ENCODE measurements around the gene CCDC69. TPM values are rescaled to one million over a fixed set of nuclear protein-coding genes. Genes with fewer than 3 reads are reported as not detected.

Gene CCDC69
- total RNA-seq, 1 donor from 2014 or later: 109 TPM

DNA sequence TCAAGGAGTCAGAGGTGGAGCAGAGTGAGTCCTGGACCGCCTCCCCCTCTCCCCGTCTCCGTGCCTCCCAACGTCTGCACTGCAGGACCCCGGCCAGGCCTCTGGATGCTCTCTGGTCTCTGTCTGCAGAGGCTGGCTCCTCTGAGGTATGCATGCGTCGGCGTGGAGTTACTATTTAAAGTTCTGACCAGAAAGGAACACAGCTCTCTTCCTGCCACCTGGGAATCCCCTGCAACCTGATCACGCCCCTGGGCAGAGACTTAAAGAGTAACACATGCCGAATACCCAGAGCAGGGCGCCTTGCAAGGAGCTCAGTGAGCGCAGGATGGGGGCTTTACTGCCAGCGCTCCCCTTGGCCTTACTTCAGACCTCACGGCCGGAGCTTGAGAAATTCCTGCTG, 82.4 kb downstream of the CCDC69 start:
- Mint-ChIP-seq H3K9me3 (no peaks in the 10 kb centered on the region), H3K4me1 (peaks cover 85% of the 10 kb centered on the region), H3K27ac (peak overlapping the region; percentile 93), H3K36me3 (ENCODE audit: low read depth) (peaks cover 87% of the 10 kb centered on the region), H3K4me3 (peak overlapping the region; percentile 85), H3K27me3 (no peaks in the 10 kb centered on the region)
- no peak for TF ChIP-seq CTCF (IDR thresholded peaks at IDR 0.05)
- peak; percentile 92 for ATAC-seq (ENCODE audit: low read depth)
- POLR2A ChIA-PET: interaction anchor here (0.8 to 4.7 kb wide), 18 partner anchors 7 to 732 kb away, joined by 3 to 92 read pairs (median 4); partner anchors contain the start of genes ANXA6, CCDC69, GM2A and TNIP1
- CTCF ChIA-PET: interaction anchor here (0.8 to 4.1 kb wide), 13 partner anchors 9 to 99 kb away, joined by 3 to 36 read pairs (median 5); partner anchors contain the start of gene ANXA6
- intact Hi-C loops (cut with micrococcal nuclease): loop anchor here (1.0 kb wide), 3 partner anchors 9 to 17 kb away; no protein-coding TSS in a partner anchor
- peak; percentile 38 for DNase-seq

DNA sequence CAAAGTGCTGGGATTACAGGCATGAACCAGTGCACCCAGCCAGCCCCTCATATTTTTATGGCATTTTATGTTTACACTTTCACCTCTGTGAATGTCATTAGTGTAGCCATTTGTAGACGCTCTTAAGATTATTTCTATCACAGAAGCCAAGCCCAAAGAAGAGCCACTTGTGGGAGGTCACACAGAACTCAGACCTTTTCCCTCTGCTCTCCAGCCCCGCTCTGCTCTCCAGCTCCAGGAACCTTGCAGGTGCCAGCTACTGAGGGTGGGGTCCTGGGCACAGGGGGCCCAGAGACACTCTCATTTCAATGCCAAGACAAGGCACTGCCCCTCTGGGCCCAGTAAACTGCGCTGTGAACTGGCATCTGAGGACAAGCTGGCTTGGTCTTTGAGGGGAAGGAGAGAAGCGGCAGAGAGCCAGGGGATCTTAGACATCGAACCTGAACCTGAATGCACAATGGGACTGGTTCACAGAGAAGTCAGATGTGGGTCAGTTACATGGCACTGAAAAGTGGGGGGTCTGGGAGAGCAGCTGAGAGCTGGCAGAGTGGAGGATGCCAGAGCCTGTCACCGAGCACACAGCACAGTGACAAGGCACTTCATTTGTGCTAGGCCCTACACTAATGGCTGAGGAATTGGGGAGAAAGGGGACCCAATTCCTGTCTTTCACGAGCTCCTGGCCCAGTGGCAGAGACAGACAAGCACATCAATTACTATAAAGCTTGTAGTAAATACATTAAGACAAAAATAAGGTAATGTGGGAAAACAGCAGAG, 83.0 kb downstream of the CCDC69 start:
- ATAC-seq (ENCODE audit: low read depth) (no peak), DNase-seq (no peak)
- H3K36me3 Mint-ChIP-seq (ENCODE audit: low read depth): peaks cover 88% of the 10 kb centered on the region
- TF ChIP-seq CTCF (IDR thresholded peaks at IDR 0.05): no peak
- CTCF ChIA-PET: interaction anchor here (0.8 to 4.1 kb wide), 11 partner anchors 9 to 99 kb away, joined by 3 to 36 read pairs (median 6); no protein-coding TSS in a partner anchor
- POLR2A ChIA-PET: interaction anchor here (0.9 to 4.7 kb wide), 14 partner anchors 8 to 731 kb away, joined by 3 to 92 read pairs (median 5); partner anchors contain the start of genes ANXA6, CCDC69, GM2A and TNIP1
- H3K9me3 Mint-ChIP-seq: no peaks in the 10 kb centered on the region
- H3K27me3 Mint-ChIP-seq: no peaks in the 10 kb centered on the region
- peak overlapping the region; percentile 93 for H3K27ac Mint-ChIP-seq
- H3K4me1 Mint-ChIP-seq: peaks cover 81% of the 10 kb centered on the region
- peak overlapping the region; percentile 85 for H3K4me3 Mint-ChIP-seq
- intact Hi-C loops (cut with micrococcal nuclease): loop anchor here (1.0 kb wide), 3 partner anchors 9 to 17 kb away; no protein-coding TSS in a partner anchor

DNA sequence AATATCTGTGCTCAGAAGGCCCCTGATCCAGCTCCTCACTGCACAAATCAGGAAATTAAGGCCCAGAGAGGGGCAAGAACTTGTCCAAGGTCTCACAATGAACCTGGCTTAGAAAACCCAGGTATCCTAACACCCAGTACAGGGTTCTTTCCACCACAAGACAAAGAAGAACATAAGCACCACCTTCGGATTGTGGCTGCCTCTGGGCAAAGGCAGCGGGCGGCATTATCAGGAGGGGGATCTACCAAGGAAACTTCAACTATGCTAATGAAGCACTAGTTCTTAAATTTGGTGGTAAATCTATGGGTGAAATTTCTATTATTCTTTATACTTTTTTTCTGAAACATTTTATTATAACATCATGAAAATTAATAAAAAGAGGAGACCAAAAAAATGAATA, 84.2 kb downstream of the CCDC69 start:
- no peak for TF ChIP-seq CTCF (IDR thresholded peaks at IDR 0.05)
- Mint-ChIP-seq H3K27me3 (no peaks in the 10 kb centered on the region), H3K4me1 (peaks cover 81% of the 10 kb centered on the region), H3K9me3 (no peaks in the 10 kb centered on the region), H3K4me3 (no peak overlapping the region), H3K36me3 (ENCODE audit: low read depth) (peaks cover 89% of the 10 kb centered on the region), H3K27ac (no peak overlapping the region)
- ATAC-seq (ENCODE audit: low read depth): no peak
- intact Hi-C loops (cut with micrococcal nuclease): no loop called here
- DNase-seq: no peak
- CTCF ChIA-PET: interaction anchor here (1.0 to 1.4 kb wide), 3 partner anchors 11 to 26 kb away, joined by 5 to 6 read pairs (median 6); no protein-coding TSS in a partner anchor
- POLR2A ChIA-PET: interaction anchor here (0.9 kb wide), 1 partner anchor 41 kb away, joined by 3 read pairs; no protein-coding TSS in a partner anchor

DNA sequence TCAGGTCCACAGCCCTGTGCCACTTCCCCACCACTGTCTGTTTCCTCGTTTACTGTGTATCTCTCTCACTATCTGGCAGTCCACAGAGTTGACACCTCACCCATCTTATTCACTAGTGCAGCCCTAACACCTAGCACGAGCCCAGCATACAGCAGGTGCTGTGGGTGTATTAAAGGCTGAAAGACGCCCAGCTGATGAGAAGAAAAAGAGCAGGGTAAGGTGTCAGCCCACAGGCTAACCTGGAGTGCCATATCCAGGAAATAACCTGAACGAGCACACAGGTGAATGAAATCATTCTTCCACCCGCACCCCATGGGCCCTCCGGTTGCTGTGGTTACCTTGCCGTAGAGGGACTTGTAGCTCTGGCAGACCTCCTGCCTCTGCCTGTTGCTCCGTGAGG, 84.9 kb downstream of the CCDC69 start:
- ATAC-seq (ENCODE audit: low read depth): no peak
- intact Hi-C loops (cut with micrococcal nuclease): no loop called here
- H3K27me3 Mint-ChIP-seq: no peaks in the 10 kb centered on the region
- peaks cover 89% of the 10 kb centered on the region for H3K36me3 Mint-ChIP-seq (ENCODE audit: low read depth)
- POLR2A ChIA-PET: no interaction called here
- H3K4me3 Mint-ChIP-seq: no peak overlapping the region
- DNase-seq: no peak
- CTCF ChIA-PET: interaction anchor here (1.0 to 2.1 kb wide), 3 partner anchors 10 to 26 kb away, joined by 5 to 10 read pairs (median 6); no protein-coding TSS in a partner anchor
- H3K27ac Mint-ChIP-seq: peak overlapping the region; percentile 70
- TF ChIP-seq CTCF (IDR thresholded peaks at IDR 0.05): no peak
- H3K4me1 Mint-ChIP-seq: peaks cover 81% of the 10 kb centered on the region
- H3K9me3 Mint-ChIP-seq: no peaks in the 10 kb centered on the region

- DNase-seq (no peak), ATAC-seq (ENCODE audit: low read depth) (no peak)
- ChIA-PET CTCF (interaction anchor here (2.1 kb wide), 1 partner anchor 12 kb away, joined by 10 read pairs; no protein-coding TSS in a partner anchor), POLR2A (interaction anchor here (1.6 kb wide), 1 partner anchor 13 kb away, joined by 4 read pairs; no protein-coding TSS in a partner anchor)
- Mint-ChIP-seq H3K9me3 (no peaks in the 10 kb centered on the region), H3K27me3 (no peaks in the 10 kb centered on the region), H3K4me1 (peaks cover 81% of the 10 kb centered on the region), H3K27ac (peak overlapping the region; percentile 69), H3K4me3 (no peak overlapping the region), H3K36me3 (ENCODE audit: low read depth) (peaks cover 90% of the 10 kb centered on the region)
- intact Hi-C loops (cut with micrococcal nuclease): no loop called here
- no peak for TF ChIP-seq CTCF (IDR thresholded peaks at IDR 0.05)
These were observed 85.8 kb downstream of the CCDC69 start for GRCh38 chr5:151138114-151138513.

Measured in activated B cell treated with CpG ODN at 0.5 μM for 24 hours (primary cell).